Measurements from ENCODE around the gene COL23A1. TPM values are rescaled to one million over a fixed set of nuclear protein-coding genes. Genes with fewer than 3 reads are reported as not detected.
A peak's percentile ranks its signal among the peaks of the same experiment; 100 is the strongest.

Gene COL23A1
- total RNA-seq, 1 experiment from 2014 or later, result not detected

DNA sequence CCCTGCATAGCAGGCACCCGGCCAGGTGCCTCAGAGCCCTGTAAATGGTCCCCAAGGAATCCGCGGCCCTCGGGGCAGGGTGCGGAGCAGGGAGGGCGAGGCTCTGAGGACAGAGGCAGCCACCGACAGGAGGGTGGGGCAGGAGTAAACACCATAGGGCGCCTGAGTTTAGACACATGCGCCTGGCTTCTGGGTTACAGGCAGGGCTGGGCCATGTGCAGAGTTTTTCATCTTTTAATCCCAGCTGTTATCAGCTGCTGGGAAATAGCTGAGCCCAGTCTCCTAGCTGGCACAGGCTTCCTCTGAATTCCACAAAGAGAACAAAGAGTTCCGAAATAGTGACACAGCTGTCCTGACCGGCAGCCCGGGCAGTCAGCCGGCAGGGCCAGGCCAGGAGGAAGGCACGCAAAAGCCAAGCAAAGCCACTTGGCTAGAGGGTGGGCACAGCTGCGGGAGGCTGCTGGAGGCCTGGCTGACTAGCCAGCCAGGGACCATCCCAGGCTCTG, 258.6 kb downstream of the COL23A1 start:
- no peak overlapping the region for H3K27ac ChIP-seq (ENCODE audit: low read length)
- ATAC-seq (peak; percentile 83), DNase-seq (peak; percentile 64)

GRCh38 chr5:178330791-178331404, 259.3 kb downstream of the COL23A1 start:
- no peaks in the 10 kb centered on the region for H3K36me3 ChIP-seq (ENCODE audit: low read depth, low read length)
- intact Hi-C loops (cut with micrococcal nuclease), result no loop called here
- TF ChIP-seq CTCF (conservative IDR thresholded peaks at IDR 0.05; ENCODE audit: low read depth, low read length) (no peak), EZH2 (IDR thresholded peaks at IDR 0.05; ENCODE audit: low read length, unreplicated experiment) (no peak), EZH2phosphoT487 (IDR thresholded peaks at IDR 0.05; ENCODE audit: borderline replicate concordance, low read length) (no peak)
- H3K9me3 ChIP-seq (ENCODE audit: low read length), result no peaks in the 10 kb centered on the region
- H3K79me2 ChIP-seq (ENCODE audit: low read length), result no peaks in the 10 kb centered on the region
- no peak overlapping the region for H2AFZ ChIP-seq (ENCODE audit: low read length)
- peaks cover 13% of the 10 kb centered on the region for H3K27me3 ChIP-seq (ENCODE audit: low read length)
- no peaks in the 10 kb centered on the region for H4K20me1 ChIP-seq (ENCODE audit: low read length)
- peak; percentile 15 for DNase-seq
- no TSS peak for BruUV-seq (replicated peaks)
- H3K27ac ChIP-seq (ENCODE audit: low read length), result no peak overlapping the region
- no peaks in the 10 kb centered on the region for H3K9me2 ChIP-seq (replicated peaks; ENCODE audit: low read length)
- peak overlapping the region; percentile 44; the same call in 1 of the 2 replicates for H3K4me2 ChIP-seq (ENCODE audit: low read length)
- ATAC-seq, result no peak
- no peaks in the 10 kb centered on the region for H3F3A ChIP-seq (ENCODE audit: low read length, unreplicated experiment)
- H3K4me3 ChIP-seq (ENCODE audit: low read length), result no peak overlapping the region
- H3K9ac ChIP-seq (ENCODE audit: low read length), result no peak overlapping the region
- ChIA-PET POLR2A (ENCODE audit: unreplicated experiment) (no interaction called here), CTCF (no interaction called here)
- peaks cover 12% of the 10 kb centered on the region; the same call in 1 of the 2 replicates for H3K4me1 ChIP-seq (ENCODE audit: insufficient read depth, low read length)

More for the DNA sequence above, 258.6 kb downstream of the COL23A1 start:
- no TSS peak for BruUV-seq (replicated peaks)
- ChIA-PET CTCF (no interaction called here), POLR2A (ENCODE audit: unreplicated experiment) (no interaction called here)
- no peak overlapping the region for H3K4me3 ChIP-seq (ENCODE audit: low read length)
- H3K9me3 ChIP-seq (ENCODE audit: low read length), result no peaks in the 10 kb centered on the region
- H3K9ac ChIP-seq (ENCODE audit: low read length), result no peak overlapping the region
- TF ChIP-seq EZH2 (IDR thresholded peaks at IDR 0.05; ENCODE audit: low read length, unreplicated experiment), result no peak
- no peak for TF ChIP-seq EZH2phosphoT487 (IDR thresholded peaks at IDR 0.05; ENCODE audit: borderline replicate concordance, low read length)
- TF ChIP-seq CTCF (conservative IDR thresholded peaks at IDR 0.05; ENCODE audit: low read depth, low read length), result no peak
- peaks cover 12% of the 10 kb centered on the region; the same call in 1 of the 2 replicates for H3K4me1 ChIP-seq (ENCODE audit: insufficient read depth, low read length)
- H3K4me2 ChIP-seq (ENCODE audit: low read length), result peak overlapping the region; percentile 44; the same call in 1 of the 2 replicates
- H3K27me3 ChIP-seq (ENCODE audit: low read length), result peaks cover 16% of the 10 kb centered on the region
- no peaks in the 10 kb centered on the region for H3K79me2 ChIP-seq (ENCODE audit: low read length)
- no peaks in the 10 kb centered on the region for H3F3A ChIP-seq (ENCODE audit: low read length, unreplicated experiment)
- intact Hi-C loops (cut with micrococcal nuclease), result no loop called here
- H3K36me3 ChIP-seq (ENCODE audit: low read depth, low read length), result no peaks in the 10 kb centered on the region
- 0 out of 2 replicates have a peak overlapping the region, but pooled peaks have one; percentile 9 for H2AFZ ChIP-seq (ENCODE audit: low read length)
- H3K9me2 ChIP-seq (replicated peaks; ENCODE audit: low read length), result no peaks in the 10 kb centered on the region
- no peaks in the 10 kb centered on the region for H4K20me1 ChIP-seq (ENCODE audit: low read length)

All from PC-3 (cell line).